HepG2 (cell line): ENCODE data around the gene KDM4B. TPM values are rescaled to one million over a fixed set of nuclear protein-coding genes. Genes with fewer than 3 reads are reported as not detected.

Source experiments
- ATAC-seq: fragments of 200-7000 bp; cut with Tn5 transposase; 3 replicates; pipeline ENCODE4 v1.9.1; 2020; ENCODE audit warnings: mild to moderate bottlenecking, moderate library complexity
- BruUV-seq: library from RNA; stranded (reverse); fragments of 400-500 nt; replicated peaks from 2 replicates; lab custom pipeline; 2021; lab: Mats Ljungman, UMichigan
- CTCF ChIA-PET: fragments of 300-600 bp; formaldehyde crosslinking; extraction: SDS; loops from one replicate; lab custom pipeline; 2021; ENCODE audit warnings: low total read pairs, inconsistent platforms, low intra/inter-chr PET ratio; lab: Yijun Ruan, JAX
- POLR2A ChIA-PET: fragments of 350-600 bp; sonication (Branson Sonifier 250); formaldehyde crosslinking; loops from one replicate; lab custom pipeline; 2020; ENCODE audit warnings: antibody characterized with exemption, inconsistent platforms; lab: Yijun Ruan, JAX
- DNase-seq: peaks from one replicate; pipeline ENCODE4 v3.0.0-alpha.2; 2015; ENCODE audit warnings: low spot score
- FAIRE-seq: peaks from 3 replicates; lab custom pipeline; 2011; peaks lifted over from hg19 to GRCh38; lab: Jason Lieb, UNC
- H2AFZ ChIP-seq: one replicate; pipeline ENCODE4 v1.6.1; 2011; ENCODE audit warnings: low read length, inconsistent platforms
- H3K27ac ChIP-seq: fragments of 300-600 bp; 3 replicates; pipeline ENCODE4 v1.8.0; 2011; ENCODE audit warnings: mixed run types, mild to moderate bottlenecking, mixed read lengths, low read length, inconsistent platforms; ENCODE audit not compliant: insufficient read depth; ENCODE audit errors: extremely low read length
- H3K27me3 ChIP-seq, 2 experiments: fragments of 200-600 bp in 1 of 2; 2 replicates in 1 of 2; 3 replicates in 1 of 2; pipeline versions ENCODE4 v1.6.0 to v1.8.0; 2011; ENCODE audit warnings: low read length in 2 of 2, mild to moderate bottlenecking in 2 of 2, moderate library complexity in 2 of 2, inconsistent platforms in 1 of 2; ENCODE audit not compliant: insufficient read depth in 2 of 2, control insufficient read depth in 1 of 2
- H3K36me3 ChIP-seq, 2 experiments: fragments of 200-600 bp in 1 of 2; replicated peaks in 1 of 2; 2 replicates in 1 of 2; 3 replicates in 1 of 2; pipeline versions ENCODE4 v1.5.1 to v1.8.0; 2011; ENCODE audit warnings: low read length in 2 of 2, inconsistent platforms in 1 of 2; ENCODE audit not compliant: insufficient read depth in 2 of 2, control insufficient read depth in 1 of 2
- H3K4me1 ChIP-seq: 2 replicates; pipeline ENCODE4 v1.5.1; 2012; ENCODE audit warnings: low read length, inconsistent platforms; ENCODE audit not compliant: insufficient read depth
- H3K4me2 ChIP-seq: 2 replicates; pipeline ENCODE4 v1.6.0; 2011; ENCODE audit warnings: low read depth, low read length, inconsistent platforms
- H3K4me3 ChIP-seq, 3 experiments: fragments of 200-600 bp in 1 of 3; sonication (generic), shearing (Covaris generic) in 1 of 3; replicated peaks in 1 of 3; 2 replicates each; pipeline ENCODE4 v1.5.1; 2011 to 2016; ENCODE audit warnings: low read length in 3 of 3, inconsistent platforms in 2 of 3, low read depth in 2 of 3, mild to moderate bottlenecking in 2 of 3, control low read depth in 1 of 3, mixed read lengths in 1 of 3; ENCODE audit not compliant: insufficient read depth in 1 of 3
- H3K79me2 ChIP-seq: one replicate; pipeline ENCODE4 v1.6.1; 2011; ENCODE audit warnings: low read length, inconsistent platforms; ENCODE audit not compliant: insufficient read depth
- H3K9ac ChIP-seq: 2 replicates; pipeline ENCODE4 v1.6.0; 2011; ENCODE audit warnings: mild to moderate bottlenecking, low read depth, low read length, inconsistent platforms; ENCODE audit not compliant: insufficient read depth
- H3K9me3 ChIP-seq: 2 replicates; pipeline ENCODE4 v1.5.1; 2012; ENCODE audit warnings: mild to moderate bottlenecking, low read length
- H4K20me1 ChIP-seq: 2 replicates; pipeline ENCODE4 v1.6.0; 2011; ENCODE audit warnings: inconsistent platforms, mild to moderate bottlenecking, low read length, moderate library complexity; ENCODE audit not compliant: insufficient read depth
- HNRNPL ChIP-seq: fragments of 200-400 bp; formaldehyde crosslinking; IDR thresholded peaks from 2 replicates; pipeline ENCODE4 v1.6.1; 2017; ENCODE audit warnings: mild to moderate bottlenecking, low read depth, low read length
- MAFF ChIP-seq: IDR thresholded peaks from 2 replicates; pipeline ENCODE4 v1.6.1; 2011; ENCODE audit warnings: low read depth, low read length, improper control_type of control experiment
- MAFK ChIP-seq, 2 experiments: IDR thresholded peaks in 1 of 2; conservative IDR thresholded peaks in 1 of 2; 2 replicates each; pipeline ENCODE4 v1.6.1; 2011; ENCODE audit warnings: improper control_type of control experiment in 2 of 2, low read length in 2 of 2
- MXD4 ChIP-seq: IDR thresholded peaks from 2 replicates; pipeline ENCODE4 v1.6.1; 2016; ENCODE audit warnings: mild to moderate bottlenecking, missing biosample characterization, missing genetic modification reagents
- NFIC ChIP-seq: IDR thresholded peaks from 2 replicates; pipeline ENCODE4 v1.6.1; 2012; ENCODE audit warnings: mild to moderate bottlenecking, low read length, inconsistent platforms
- ZNF770 ChIP-seq: sonication (generic); formaldehyde crosslinking; IDR thresholded peaks from 2 replicates; pipeline ENCODE4 v1.5.0; 2020; ENCODE audit warnings: mild to moderate bottlenecking, missing genetic modification reagents
- WGBS: methylation state at CpG from one replicate; pipeline ENCODE4 v1.1.6; 2017; ENCODE audit warnings: low lambda C conversion rate; 5-methylcytosine and 5-hydroxymethylcytosine counted together
- in situ Hi-C: cut with HindIII; loops from 2 replicates; pipeline ENCODE4 v1.10.0; 2017; ENCODE audit warnings: low pct_unique_long_range_greater_than_20kb; ENCODE audit not compliant: extremely low pct_ligation_motif_present
- intact Hi-C: fragments of 100-400 bp; cut with micrococcal nuclease; formaldehyde crosslinking; loops from one replicate; pipeline ENCODE4 v1.10.0; 2022; ENCODE audit not compliant: unreplicated experiment
- polyA plus RNA-seq, 8 experiments: library from polyadenylated mRNA; depleted of rRNA in 3 of 8; stranded (reverse) in 7 of 8; unstranded in 1 of 8; fragments of >200 nt; fragmentation: Illumina TruSeq in 4 of 8; extraction: Trizol in 4 of 8; gene quantifications; 2 replicates each; pipeline versions ENCODE4 v1.2.1 to v1.2.3, GENCODE V29; 2011 to 2016; ENCODE audit warnings: low read depth in 4 of 8, missing spikeins in 1 of 8, mixed read lengths in 1 of 8; ENCODE audit not compliant: insufficient read depth in 1 of 8
- total RNA-seq, 5 experiments: library from RNA; depleted of rRNA; stranded (reverse); fragments of >200 nt; fragmentation: Illumina TruSeq; extraction: Trizol; gene quantifications; 2 replicates each; pipeline ENCODE4 v1.2.3, GENCODE V29; 2016; ENCODE audit warnings: low read depth in 1 of 5

Gene KDM4B
- total and polyA plus RNA-seq, 2 of the 13 experiments (the other 11 are each of a cell fraction or from before 2014, with no cell fraction given) = 4.9 to 14.6 TPM

- ATAC-seq = no peak
- FAIRE-seq = no peak
- H3K4me3 ChIP-seq = no peak overlapping the region
Measured at GRCh38 chr19:5171711-5172110, 202.8 kb downstream of the KDM4B start.

GRCh38 chr19:5172859-5173630 lies 204.1 kb downstream of the KDM4B start:
- 53% methylated on average over 8 of the region's 8 CpGs for WGBS
- H3K9ac ChIP-seq = no peak overlapping the region
- intact Hi-C loops (no loop called here), in situ Hi-C loops (no loop called here)
- POLR2A ChIA-PET = no interaction called here
- H3K4me3 ChIP-seq = no peak overlapping the region
- no TSS peak for BruUV-seq
- TF ChIP-seq ZNF770 (CRISPR knock-in tag) (0 out of 2 replicates have a peak, but pooled peaks have one; percentile 10), NFIC (no peak), HNRNPL (no peak), MAFF (peak; percentile 83), MAFK (conservative IDR thresholded peaks at IDR 0.05 in 1 of 2, IDR thresholded peaks at IDR 0.05 in 1 of 2; ENCODE audit: low read length in 2 of 2) (peak; percentile 85)
- no peak for FAIRE-seq
- CTCF ChIA-PET = no interaction called here
- no peak overlapping the region for H3K27ac ChIP-seq
- no peaks in the 10 kb centered on the region for H3K4me1 ChIP-seq
- no peaks in the 10 kb centered on the region for H3K36me3 ChIP-seq
- H3K9me3 ChIP-seq = no peaks in the 10 kb centered on the region
- H3K27me3 ChIP-seq = no peaks in the 10 kb centered on the region; a peak in 1 of 5 replicates
- no peak overlapping the region for H3K4me2 ChIP-seq
- no peak for DNase-seq
- ATAC-seq = no peak
- H3K79me2 ChIP-seq = no peaks in the 10 kb centered on the region
- no peak overlapping the region for H2AFZ ChIP-seq
- no peaks in the 10 kb centered on the region for H4K20me1 ChIP-seq

More at GRCh38 chr19:5171711-5172110, 202.8 kb downstream of the KDM4B start:
- no peak overlapping the region for H3K4me2 ChIP-seq
- no peak overlapping the region for H3K27ac ChIP-seq
- H3K4me1 ChIP-seq = no peaks in the 10 kb centered on the region
- no peaks in the 10 kb centered on the region; a peak in 1 of 5 replicates for H3K27me3 ChIP-seq
- intact Hi-C loops (no loop called here), in situ Hi-C loops (no loop called here)
- ChIA-PET POLR2A (no interaction called here), CTCF (no interaction called here)
- peak; percentile 17 for DNase-seq
- H2AFZ ChIP-seq = no peak overlapping the region
- no peak overlapping the region for H3K9ac ChIP-seq
- 11% methylated on average over 9 of the region's 9 CpGs for WGBS
- no peaks in the 10 kb centered on the region for H4K20me1 ChIP-seq
- no peaks in the 10 kb centered on the region for H3K9me3 ChIP-seq
- no peak for TF ChIP-seq MXD4
- BruUV-seq = no TSS peak
- no peaks in the 10 kb centered on the region for H3K36me3 ChIP-seq
- H3K79me2 ChIP-seq = no peaks in the 10 kb centered on the region
